Measurements from ENCODE around the gene ROBO3.

The ROBO3 gene, protein sequence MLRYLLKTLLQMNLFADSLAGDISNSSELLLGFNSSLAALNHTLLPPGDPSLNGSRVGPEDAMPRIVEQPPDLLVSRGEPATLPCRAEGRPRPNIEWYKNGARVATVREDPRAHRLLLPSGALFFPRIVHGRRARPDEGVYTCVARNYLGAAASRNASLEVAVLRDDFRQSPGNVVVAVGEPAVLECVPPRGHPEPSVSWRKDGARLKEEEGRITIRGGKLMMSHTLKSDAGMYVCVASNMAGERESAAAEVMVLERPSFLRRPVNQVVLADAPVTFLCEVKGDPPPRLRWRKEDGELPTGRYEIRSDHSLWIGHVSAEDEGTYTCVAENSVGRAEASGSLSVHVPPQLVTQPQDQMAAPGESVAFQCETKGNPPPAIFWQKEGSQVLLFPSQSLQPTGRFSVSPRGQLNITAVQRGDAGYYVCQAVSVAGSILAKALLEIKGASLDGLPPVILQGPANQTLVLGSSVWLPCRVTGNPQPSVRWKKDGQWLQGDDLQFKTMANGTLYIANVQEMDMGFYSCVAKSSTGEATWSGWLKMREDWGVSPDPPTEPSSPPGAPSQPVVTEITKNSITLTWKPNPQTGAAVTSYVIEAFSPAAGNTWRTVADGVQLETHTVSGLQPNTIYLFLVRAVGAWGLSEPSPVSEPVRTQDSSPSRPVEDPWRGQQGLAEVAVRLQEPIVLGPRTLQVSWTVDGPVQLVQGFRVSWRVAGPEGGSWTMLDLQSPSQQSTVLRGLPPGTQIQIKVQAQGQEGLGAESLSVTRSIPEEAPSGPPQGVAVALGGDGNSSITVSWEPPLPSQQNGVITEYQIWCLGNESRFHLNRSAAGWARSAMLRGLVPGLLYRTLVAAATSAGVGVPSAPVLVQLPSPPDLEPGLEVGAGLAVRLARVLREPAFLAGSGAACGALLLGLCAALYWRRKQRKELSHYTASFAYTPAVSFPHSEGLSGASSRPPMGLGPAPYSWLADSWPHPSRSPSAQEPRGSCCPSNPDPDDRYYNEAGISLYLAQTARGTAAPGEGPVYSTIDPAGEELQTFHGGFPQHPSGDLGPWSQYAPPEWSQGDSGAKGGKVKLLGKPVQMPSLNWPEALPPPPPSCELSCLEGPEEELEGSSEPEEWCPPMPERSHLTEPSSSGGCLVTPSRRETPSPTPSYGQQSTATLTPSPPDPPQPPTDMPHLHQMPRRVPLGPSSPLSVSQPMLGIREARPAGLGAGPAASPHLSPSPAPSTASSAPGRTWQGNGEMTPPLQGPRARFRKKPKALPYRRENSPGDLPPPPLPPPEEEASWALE (N-terminal part only)

DNA sequence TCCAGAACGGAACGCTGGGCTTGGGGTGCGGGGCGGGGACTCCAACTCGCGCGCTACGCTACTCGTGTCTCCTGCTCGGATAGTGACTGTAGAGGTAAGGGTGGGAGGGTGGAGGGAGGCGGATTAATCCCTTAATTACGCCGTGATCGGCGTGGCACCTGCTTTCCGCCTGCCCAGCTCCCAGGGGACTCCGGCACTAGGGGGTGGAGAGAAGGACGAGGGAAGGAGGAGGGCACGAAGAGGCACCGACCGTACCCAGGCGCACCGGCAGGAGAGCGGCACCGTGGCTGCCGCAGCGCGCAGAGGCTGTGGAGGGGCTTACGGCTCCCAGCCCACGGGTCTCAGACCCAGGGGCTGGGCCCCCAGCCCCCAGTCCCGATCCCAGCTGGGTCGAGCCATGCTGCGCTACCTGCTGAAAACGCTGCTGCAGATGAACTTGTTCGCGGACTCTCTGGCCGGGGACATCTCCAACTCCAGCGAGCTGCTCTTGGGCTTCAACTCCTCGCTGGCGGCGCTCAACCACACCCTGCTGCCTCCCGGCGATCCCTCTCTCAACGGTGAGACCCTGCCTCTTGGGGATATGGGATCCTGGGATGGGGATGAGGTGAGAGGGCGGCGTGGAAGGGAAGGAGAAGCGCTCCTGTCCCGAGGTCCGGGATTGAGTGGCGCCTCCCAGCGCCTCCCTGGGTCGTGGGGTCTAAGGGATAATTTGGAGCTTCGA, at the start of gene ROBO3:
Gene ROBO3 (plus strand): TSS at position 252 of the 721 bp plus-strand sequence. CDS start 146 bp downstream, at position 398.
- DNase-seq (ENCODE audit: low read depth): no peak

DNA sequence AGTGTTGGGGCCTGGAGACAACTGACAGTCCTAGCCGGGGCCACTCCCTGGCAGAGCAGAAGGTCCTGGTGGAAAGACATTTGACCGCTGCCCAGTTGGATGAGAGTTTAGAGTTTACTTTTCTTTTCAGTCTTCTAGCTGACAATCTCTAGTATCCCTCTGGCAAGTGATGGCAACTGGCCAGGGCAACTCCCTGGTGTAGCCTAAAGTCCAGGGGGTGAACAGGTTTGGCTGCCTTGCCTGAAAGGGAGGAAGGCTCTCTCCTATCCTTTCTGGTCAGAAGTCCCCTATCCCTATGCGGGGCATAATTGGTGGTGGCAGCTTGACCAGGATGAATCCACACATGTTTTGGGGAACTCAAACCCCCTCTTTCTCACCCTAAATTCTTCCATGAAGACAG, 48.2 kb upstream of the ROBO3 start:
- DNase-seq (ENCODE audit: low read depth): no peak

DNA sequence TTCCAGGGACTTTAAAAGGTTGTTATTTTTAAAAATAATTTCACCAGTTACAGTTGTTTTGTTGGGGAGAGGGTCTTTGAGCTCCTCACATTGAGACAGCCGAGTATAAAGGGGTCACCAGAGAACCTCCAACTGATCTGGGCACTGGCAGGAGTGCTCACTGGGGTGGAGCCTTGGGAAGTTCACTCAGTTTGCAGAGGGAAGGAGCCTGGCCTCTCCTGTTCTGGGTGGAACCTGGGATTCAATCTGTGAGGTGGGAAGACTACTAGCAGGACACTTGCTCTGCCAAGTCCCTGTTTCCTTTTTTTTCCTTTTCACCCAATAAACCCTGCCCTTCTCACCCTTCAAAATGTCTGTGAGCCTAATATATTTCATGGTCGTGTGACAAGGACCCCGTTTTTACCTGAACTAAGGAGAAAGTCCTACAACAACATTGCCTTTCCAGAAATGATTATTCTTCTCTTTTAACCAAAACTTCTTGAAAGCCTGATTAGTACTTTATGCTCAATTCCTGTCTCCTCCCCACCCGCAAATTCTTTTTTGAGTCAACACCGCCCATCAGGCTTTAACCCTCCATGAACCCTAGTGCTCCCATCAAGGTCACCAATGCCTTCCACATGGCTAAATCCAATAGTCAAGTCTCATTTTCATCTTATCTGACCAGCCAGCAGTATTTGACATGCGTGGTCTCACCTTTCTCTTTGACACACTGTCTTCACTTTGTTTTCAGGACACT, 43.1 kb upstream of the ROBO3 start:
- DNase-seq (ENCODE audit: low read depth): no peak

DNA sequence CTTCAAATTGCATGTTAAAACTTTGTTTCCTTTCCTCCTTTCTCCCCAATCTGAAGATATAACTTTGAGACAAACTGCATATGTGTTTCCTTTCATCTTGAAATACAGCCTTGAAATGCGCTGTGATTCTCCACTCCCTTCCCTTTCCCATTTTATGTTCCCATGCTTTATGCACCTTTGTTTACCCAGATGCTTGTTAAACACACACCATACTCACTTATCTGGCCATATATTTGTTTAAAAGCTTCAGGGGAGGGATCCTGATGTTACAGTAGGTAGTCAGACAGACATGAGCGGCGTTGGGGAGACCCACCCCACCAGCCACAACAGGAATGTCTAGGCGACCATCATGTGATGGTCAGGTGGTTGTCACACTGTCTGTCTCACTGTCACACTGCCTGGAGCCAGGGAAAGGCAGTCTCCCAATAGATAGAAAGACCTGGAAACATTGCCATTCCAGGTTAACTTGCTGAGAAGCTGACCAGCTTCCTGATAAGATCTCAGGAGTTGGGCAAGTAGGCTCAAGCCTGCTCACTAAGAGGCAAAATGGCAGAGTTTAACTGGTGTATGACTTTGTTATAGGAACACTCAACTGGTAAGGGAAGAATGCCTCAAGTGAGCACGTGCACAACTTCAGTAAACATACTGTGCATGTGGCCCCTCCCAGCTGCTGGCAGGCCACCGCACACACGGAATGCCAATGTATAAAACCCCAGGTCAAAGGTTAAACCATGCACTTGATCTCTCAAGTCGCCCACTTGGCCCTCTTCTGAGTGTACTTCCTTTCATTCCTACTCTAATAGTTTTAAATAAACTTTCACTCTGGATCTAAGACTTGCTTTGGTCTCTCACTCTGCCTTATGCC, 41.5 kb upstream of the ROBO3 start:
- DNase-seq (ENCODE audit: low read depth): no peak

DNA sequence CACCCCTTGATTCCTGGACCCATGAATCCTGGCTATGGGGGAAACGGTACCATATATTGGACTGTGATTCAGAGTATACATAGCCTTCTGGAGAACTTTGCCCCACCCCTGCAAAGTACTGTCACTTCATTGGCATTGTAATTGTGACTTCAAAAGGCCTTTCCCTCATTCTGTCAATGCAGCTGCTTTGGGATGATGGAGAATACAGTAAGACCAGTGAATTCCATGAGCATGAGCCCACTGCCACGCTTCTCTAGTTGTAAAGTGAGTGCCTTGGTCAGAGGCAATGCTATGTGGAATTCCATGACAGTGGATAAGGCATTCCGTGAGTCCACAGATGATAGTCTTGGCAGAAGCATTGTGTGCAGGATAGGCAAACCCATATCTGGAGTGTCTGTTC, 39.4 kb upstream of the ROBO3 start:
- no peak for DNase-seq (ENCODE audit: low read depth)

DNA sequence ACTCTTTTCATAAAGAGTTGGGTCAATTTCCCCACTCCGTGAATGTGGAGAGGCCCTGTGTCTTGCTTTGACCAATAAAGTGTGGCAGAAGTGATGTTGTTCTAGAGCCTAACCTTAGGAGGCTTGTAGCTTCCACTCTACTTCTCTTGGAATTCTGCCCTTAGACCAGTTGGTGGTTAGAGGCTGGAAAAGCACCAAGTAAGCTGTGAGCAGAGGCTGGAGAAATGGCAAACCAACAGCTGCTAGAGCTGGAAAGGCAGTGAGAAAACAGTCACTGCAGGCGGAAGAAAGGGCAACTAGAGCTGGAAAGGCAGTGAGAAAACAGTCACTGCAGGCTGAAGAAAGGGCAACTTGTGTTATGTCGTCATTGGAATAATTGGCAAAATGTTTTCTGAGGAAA, 35.2 kb upstream of the ROBO3 start:
- DNase-seq (ENCODE audit: low read depth): no peak

DNA sequence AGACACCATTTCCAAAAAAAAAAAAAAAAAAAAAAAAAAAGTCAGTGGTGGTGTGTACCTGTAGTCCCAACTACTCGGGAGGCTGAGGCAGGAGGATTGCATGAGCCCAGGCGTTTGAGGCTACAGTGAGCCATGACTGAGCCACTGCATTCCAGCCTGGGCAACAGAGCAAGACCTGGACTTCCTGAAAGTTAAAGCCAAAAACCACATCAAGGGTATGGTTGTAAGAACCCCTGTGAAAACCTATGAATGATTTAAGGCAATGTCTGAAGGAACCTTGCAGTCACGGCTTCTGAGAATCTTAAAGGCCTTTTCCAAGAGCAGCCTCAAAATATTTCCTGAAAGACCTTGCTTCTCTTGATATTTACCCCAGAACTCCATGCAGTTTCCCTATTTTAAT, 34.5 kb upstream of the ROBO3 start:
- DNase-seq (ENCODE audit: low read depth): no peak

DNA sequence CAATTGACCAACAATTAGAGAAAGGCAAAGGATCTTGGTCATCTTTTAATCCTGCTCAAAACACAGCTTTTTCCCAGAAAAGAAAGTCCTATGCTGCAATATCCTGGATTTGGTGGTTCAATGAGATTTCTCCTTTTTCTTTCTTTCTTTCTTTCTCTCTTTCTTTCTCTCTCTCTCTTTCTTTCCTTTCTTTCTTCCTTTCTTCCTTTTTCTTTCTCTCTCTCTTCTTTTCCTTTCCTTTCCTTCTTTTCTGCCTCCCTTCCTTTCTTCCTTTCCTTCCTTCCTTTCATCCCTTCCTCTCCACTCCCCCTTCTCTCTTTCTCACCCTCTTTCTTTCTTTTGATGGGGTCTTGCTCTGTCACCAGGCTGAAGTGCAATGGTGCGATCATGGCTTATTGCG, 33.3 kb upstream of the ROBO3 start:
- DNase-seq (ENCODE audit: low read depth): no peak

DNA sequence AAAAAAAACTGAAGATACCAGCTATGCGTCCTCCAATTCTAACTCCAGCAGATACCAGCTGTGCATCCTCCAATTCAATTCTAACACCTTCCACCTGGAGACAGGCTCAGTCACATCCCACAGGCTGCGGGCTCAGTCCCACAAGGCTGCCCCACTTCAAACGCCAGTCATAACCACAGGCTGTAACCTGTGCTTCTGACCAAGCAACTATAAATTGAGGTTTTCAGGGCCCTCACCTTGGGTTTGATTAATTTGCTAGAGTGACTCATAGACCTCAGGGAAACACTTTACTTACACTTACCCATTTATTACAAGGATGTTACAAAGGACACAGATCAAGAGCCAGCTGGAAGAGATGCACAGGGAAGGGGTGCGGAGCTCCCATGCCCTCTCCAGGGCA, 32.7 kb upstream of the ROBO3 start:
- DNase-seq (ENCODE audit: low read depth): no peak

DNA sequence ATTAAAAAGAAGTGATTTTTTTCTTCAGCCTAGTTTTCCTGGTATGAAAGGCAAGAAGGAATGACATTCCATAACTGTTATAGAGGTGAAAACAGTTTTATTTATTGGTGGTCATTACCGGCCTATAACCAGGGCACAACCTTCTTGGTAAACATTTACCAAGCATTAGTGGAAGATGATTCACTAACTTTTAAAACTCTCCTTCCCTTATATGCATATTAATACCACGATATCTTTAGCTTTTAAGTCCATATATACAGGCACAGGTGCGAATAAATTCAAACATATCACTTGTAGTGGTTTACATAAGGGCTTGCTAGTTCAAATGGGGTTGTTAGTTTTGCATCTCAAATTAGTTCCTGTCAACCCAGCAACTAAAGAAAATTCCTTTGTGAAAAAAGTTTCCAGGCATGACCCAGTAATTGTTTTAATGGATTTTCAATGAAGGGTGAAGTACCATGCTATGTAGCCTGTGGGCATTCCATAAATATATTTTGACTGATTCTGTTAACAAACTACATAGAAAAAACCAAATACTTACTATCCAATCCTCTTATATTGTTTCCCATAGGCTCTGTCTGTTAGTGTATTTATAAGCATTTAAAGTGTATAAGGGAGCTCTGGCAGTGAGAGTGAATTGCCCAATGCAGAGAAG, 30.6 kb upstream of the ROBO3 start:
- DNase-seq (ENCODE audit: low read depth): no peak

DNA sequence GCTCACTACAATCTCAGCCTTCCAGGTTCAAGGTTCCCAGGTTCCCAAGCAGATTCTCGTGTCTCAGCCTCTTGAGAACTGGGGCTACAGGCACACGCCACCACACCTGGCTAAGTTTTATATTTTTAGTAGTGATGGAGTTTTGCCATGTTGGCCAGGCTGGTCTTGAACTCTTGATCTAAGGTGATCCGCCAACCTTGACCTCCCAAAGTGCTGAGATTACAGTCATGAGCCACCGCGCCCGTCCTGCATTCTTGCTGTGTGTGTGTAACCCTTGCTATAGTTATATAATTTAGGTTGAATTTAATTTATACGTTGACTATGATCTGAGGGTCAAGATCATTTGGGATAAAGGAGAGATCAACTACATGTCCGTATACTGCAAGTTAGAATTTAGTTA, 29.3 kb upstream of the ROBO3 start:
- DNase-seq (ENCODE audit: low read depth): no peak

DNA sequence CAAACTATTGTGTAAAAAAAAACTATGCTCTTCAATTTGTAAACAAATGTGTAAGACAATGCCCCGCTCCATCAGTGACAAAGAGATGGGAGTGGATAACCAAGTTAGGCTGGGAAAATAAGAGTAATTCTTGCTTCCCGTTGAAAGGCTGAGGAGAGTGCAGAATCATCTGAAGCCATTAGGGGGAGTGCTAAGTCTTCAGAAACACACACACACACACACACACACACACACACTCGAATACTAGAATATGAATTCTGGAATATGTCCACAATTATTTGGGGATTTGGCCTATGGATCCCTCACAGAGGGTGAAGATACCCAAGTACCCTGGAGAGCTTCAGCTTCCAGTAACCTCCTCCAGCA, 27.8 kb upstream of the ROBO3 start:
- DNase-seq (ENCODE audit: low read depth): no peak

DNA sequence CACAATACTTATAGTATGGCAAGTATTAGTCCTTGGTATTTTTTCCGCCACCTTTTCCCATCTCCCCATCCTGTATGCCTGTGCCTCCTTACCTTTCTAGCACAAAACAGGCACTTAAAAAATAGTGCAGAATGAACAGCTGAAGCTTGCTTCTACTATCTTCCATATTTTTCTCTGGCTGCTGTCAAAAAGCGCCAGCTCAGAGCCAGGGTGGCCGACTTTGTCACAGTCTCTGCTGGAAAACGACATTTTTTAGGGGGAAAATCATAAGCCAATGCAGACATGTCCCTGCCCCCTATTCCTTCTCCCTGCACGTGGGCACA, 26.5 kb upstream of the ROBO3 start:
- no peak for DNase-seq (ENCODE audit: low read depth)

DNA sequence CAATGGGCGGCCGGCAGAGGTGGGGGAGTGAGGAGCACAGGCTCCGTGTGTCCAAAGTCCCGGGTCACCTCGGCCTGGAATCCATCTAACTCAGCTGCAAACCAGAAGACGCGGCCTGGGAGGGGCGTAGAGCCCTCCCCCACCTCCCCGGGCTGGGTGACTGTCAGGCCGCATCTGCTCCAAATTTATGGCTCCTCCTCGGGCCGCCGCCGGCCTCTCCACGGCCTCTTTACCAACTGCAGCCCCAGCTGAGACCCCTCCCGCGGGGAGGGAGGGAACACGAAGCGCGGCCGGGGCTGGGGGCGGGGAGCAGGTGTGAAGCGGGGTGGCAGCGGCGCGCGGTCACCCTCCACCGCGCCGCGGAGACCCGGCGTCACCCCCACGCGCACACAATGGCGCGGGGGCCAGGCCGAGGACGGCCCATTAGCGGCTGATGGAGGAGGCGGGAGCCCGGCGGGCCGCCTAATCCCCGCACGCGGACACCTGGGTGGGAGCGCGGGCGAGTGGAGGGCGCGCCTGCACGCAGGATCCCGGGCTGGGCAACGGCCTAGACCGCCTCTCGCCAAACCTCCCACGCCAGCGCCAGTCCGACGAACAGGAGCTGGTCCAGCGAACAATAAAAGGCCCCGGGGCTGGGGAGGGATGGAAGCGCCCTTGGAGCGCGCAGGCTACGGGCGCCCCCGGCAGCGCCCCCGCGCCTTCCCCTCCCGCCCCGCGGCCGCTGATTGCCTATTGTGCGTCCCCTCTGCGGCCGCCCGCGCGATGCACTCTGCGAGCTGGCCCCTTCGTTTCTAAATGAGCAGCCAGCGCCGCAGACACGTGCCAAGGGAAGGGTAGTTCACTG, 25.9 kb upstream of the ROBO3 start:
- DNase-seq (ENCODE audit: low read depth): no peak

DNA sequence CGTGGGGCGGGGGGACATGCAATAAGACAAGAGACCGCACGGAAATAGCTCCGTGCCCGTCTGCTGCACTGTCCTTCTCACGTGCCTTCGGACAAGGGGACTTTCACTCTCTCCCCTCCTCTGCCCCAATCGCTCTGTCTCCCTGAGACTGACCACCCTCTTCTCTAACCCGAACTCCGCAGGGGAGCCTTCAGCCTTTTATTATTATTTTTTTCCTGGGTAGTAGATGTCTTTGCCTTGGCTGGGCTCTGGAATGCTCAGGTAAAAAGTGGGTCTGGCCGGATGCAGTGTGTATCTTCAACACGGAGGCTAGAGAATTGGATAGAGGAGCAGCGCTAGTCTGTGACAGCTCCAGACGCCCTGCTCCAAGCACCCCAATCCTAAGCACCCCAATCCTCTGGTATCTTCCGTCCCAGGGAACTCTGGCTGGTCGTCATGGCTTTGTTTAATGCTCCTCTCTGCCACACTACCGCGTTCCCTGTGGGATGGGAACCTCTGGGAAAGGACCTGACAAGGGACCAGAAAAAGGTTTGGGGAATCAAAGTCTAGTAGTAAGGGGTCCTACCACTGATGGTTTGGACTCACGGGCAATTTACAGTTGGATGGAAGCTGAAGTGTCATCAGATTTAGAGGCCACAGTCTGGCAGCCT, 25.1 kb upstream of the ROBO3 start:
- DNase-seq (ENCODE audit: low read depth): no peak

DNA sequence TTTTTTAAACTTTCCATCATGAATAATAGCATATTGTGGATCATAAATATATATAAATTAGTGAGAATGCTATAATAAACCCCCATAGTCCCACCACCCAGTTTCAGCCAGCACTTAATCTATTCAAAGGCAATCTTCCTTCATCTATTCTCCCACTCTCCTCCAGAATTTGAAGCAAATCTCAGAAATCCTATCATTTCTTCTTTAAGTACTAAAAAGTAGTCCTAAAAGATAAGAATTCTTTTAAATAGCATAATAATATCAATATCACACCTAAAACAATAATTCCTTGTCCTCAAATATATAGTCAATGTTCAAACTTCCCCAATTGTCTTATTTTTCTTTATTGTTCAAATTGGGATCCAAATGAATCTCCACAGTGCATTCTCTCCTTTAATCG, 24.6 kb upstream of the ROBO3 start:
- DNase-seq (ENCODE audit: low read depth): no peak

DNA sequence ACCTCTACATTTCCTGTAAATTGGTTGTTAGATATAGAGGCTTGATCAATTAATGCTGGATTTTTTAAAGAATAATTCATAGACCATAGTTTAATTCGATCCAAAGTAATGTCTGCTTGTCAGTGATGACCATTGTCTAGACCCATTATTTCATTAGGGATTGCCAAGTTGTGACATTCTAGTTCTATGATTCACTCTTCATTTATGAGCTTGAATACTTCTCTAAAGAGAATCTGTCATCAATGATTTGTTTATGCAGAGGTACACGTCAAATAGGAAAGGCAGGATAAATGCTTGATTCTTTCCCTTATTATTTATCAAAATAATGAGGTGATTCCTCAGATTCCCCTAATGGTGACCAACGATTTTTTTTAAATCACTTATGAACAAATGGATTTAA, 24.0 kb upstream of the ROBO3 start:
- no peak for DNase-seq (ENCODE audit: low read depth)

DNA sequence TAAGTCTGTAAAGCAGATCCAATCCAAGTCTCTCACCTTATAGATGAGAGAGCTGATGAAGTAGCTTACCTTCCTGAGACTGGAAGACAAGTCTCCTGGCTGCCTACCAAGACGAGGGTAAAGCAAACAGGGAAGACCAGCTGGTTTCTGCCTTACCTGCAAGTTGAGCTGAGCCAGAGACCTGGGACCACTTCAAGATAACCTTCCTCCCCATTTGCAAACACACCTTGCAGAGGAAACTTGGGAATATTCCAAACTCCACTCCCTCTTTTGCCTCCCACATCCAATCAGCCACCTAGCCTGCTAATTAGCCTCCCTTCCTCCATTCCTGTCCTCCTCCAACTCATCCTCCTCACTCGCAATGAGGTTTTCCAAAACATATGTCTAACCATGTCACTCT, 23.4 kb upstream of the ROBO3 start:
- DNase-seq (ENCODE audit: low read depth): no peak

All from T-helper 22 cell (primary cell).